Hindlimb muscle (tissue), 1 donor: Measurements from ENCODE around the gene SPTBN5. TPM values are rescaled to one million over a fixed set of nuclear protein-coding genes. Genes with fewer than 3 reads are reported as not detected.
A peak's percentile ranks its signal among the peaks of the same experiment; 100 is the strongest.
"Not testable (repeated sequence)": the region's sequence is repeated elsewhere in the genome, so short reads cannot be mapped to it uniquely, and the experiment has no call there.

Experiments used
- DNase-seq: peaks from one replicate; pipeline ENCODE4 v3.0.0-alpha.2; 2013
- polyA plus RNA-seq: library from polyadenylated mRNA; unstranded; fragments of 120-200 nt; gene quantifications from one replicate; pipeline ENCODE4 v1.2.1, GENCODE V29; 2013; ENCODE audit not compliant: insufficient read length

SPTBN5 gene
- polyA plus RNA-seq, 1 donor = 5.2 TPM

- no peak for DNase-seq
Observed at GRCh38 chr15:41843571-41843970, 50.3 kb downstream of the SPTBN5 start.

- no peak for DNase-seq
Observed at GRCh38 chr15:41842229-41842628, 51.6 kb downstream of the SPTBN5 start.

- DNase-seq = no peak
Observed at GRCh38 chr15:41841131-41841530, 52.7 kb downstream of the SPTBN5 start.

- no peak for DNase-seq
Observed at GRCh38 chr15:41840673-41841072, 53.2 kb downstream of the SPTBN5 start.

- no peak for DNase-seq
Observed at GRCh38 chr15:41839781-41840491, 53.9 kb downstream of the SPTBN5 start.

GRCh38 chr15:41838400-41838897, 55.4 kb downstream of the SPTBN5 start, which contains the start of gene PLA2G4B:
Gene PLA2G4B (plus strand): TSS chr15:41838847. CDS start chr15:41838914, 67 bp downstream.
- DNase-seq = no peak

GRCh38 chr15:41836713-41837454, 57.0 kb downstream of the SPTBN5 start:
- DNase-seq = no peak

GRCh38 chr15:41836073-41836472, 57.8 kb downstream of the SPTBN5 start:
- DNase-seq = no peak

- DNase-seq = no peak
Observed at GRCh38 chr15:41834096-41834495, 59.8 kb downstream of the SPTBN5 start.

GRCh38 chr15:41832875-41833274, 61.0 kb downstream of the SPTBN5 start:
- no peak for DNase-seq

GRCh38 chr15:41832208-41832607, 61.6 kb downstream of the SPTBN5 start:
- no peak for DNase-seq

- not testable (repeated sequence) for DNase-seq
Observed at GRCh38 chr15:41831291-41831690, 62.6 kb downstream of the SPTBN5 start.

- no peak for DNase-seq
Observed at GRCh38 chr15:41829959-41830646, 63.8 kb downstream of the SPTBN5 start.

GRCh38 chr15:41828807-41829141, 65.1 kb downstream of the SPTBN5 start:
- DNase-seq = no peak

GRCh38 chr15:41827880-41828806, 65.7 kb downstream of the SPTBN5 start, which contains the start of gene JMJD7:
Gene JMJD7 (plus strand): TSS chr15:41828092. CDS start chr15:41828125, 33 bp downstream.
- peak; percentile 89 for DNase-seq

- no peak for DNase-seq
Observed at GRCh38 chr15:41827290-41827879, 66.5 kb downstream of the SPTBN5 start.

GRCh38 chr15:41825572-41826535, 68.0 kb downstream of the SPTBN5 start:
- DNase-seq = no peak

- no peak for DNase-seq
Observed at GRCh38 chr15:41825145-41825544, 68.7 kb downstream of the SPTBN5 start.

- no peak for DNase-seq
Observed at GRCh38 chr15:41824062-41824745, 69.6 kb downstream of the SPTBN5 start.

- DNase-seq = no peak
Observed at GRCh38 chr15:41823502-41823901, 70.4 kb downstream of the SPTBN5 start.
